Astrocyte (in vitro differentiated cells and primary cell): ENCODE results near the gene GNAI3. TPM values are rescaled to one million over a fixed set of nuclear protein-coding genes. Genes with fewer than 3 reads are reported as not detected.

ENCODE experiments used
- DNase-seq: peaks from one replicate; pipeline ENCODE4 v3.0.0-alpha.2; 2010; ENCODE audit warnings: low read depth
- FAIRE-seq: peaks from 2 replicates; lab custom pipeline; 2011; peaks lifted over from hg19 to GRCh38; lab: Jason Lieb, UNC
- H2AFZ ChIP-seq: 2 replicates; pipeline ENCODE4 v1.6.0; 2012; ENCODE audit warnings: low read depth, low read length, inconsistent platforms
- H3K27ac ChIP-seq: 2 replicates; pipeline ENCODE4 v1.5.1; 2011; ENCODE audit warnings: low read depth, low read length, inconsistent platforms
- H3K27me3 ChIP-seq: 2 replicates; pipeline ENCODE4 v1.6.0; 2011; ENCODE audit warnings: low read length, inconsistent platforms; ENCODE audit not compliant: insufficient read depth
- H3K36me3 ChIP-seq: 2 replicates; pipeline ENCODE4 v1.5.1; 2011; ENCODE audit warnings: low read length, inconsistent platforms; ENCODE audit not compliant: insufficient read depth
- H3K4me1 ChIP-seq: 2 replicates; pipeline ENCODE4 v1.5.1; 2011; ENCODE audit warnings: low read length, inconsistent platforms; ENCODE audit not compliant: insufficient read depth
- H3K4me2 ChIP-seq: 2 replicates; pipeline ENCODE4 v1.6.0; 2012; ENCODE audit warnings: low read length, inconsistent platforms
- H3K4me3 ChIP-seq: 2 replicates; pipeline ENCODE4 v1.5.1; 2011; ENCODE audit warnings: low read depth, mild to moderate bottlenecking, low read length, inconsistent platforms; ENCODE audit not compliant: insufficient read depth
- H3K79me2 ChIP-seq: 2 replicates; pipeline ENCODE4 v1.6.0; 2012; ENCODE audit warnings: mild to moderate bottlenecking, low read length, inconsistent platforms; ENCODE audit not compliant: insufficient read depth
- H3K9ac ChIP-seq: 2 replicates; pipeline ENCODE4 v1.6.0; 2012; ENCODE audit warnings: mild to moderate bottlenecking, low read length, inconsistent platforms
- H3K9me3 ChIP-seq: 2 replicates; pipeline ENCODE4 v1.5.1; 2012; ENCODE audit warnings: low read depth, mild to moderate bottlenecking, low read length, inconsistent platforms; ENCODE audit not compliant: insufficient read depth
- H4K20me1 ChIP-seq: 2 replicates; pipeline ENCODE4 v1.6.0; 2012; ENCODE audit warnings: low read length, inconsistent platforms; ENCODE audit not compliant: insufficient read depth
- H3K27ac Mint-ChIP-seq: one replicate; pipeline ENCODE4 v1.8.0; 2021; ENCODE audit warnings: mild to moderate bottlenecking, mixed read lengths; ENCODE audit not compliant: unreplicated experiment
- H3K27me3 Mint-ChIP-seq: one replicate; pipeline ENCODE4 v1.8.0; 2021; ENCODE audit warnings: low read depth, mixed read lengths; ENCODE audit not compliant: unreplicated experiment
- H3K36me3 Mint-ChIP-seq: one replicate; pipeline ENCODE4 v1.8.0; 2021; ENCODE audit warnings: low read depth, mixed read lengths; ENCODE audit not compliant: unreplicated experiment
- H3K4me1 Mint-ChIP-seq: one replicate; pipeline ENCODE4 v1.8.0; 2021; ENCODE audit warnings: low read depth, mixed read lengths; ENCODE audit not compliant: unreplicated experiment
- H3K4me3 Mint-ChIP-seq: one replicate; pipeline ENCODE4 v1.8.0; 2021; ENCODE audit warnings: mild to moderate bottlenecking, moderate library complexity, mixed read lengths; ENCODE audit not compliant: unreplicated experiment
- H3K9me3 Mint-ChIP-seq: one replicate; pipeline ENCODE4 v1.8.0; 2021; ENCODE audit warnings: mild to moderate bottlenecking, mixed read lengths; ENCODE audit not compliant: unreplicated experiment
- EZH2 ChIP-seq: IDR thresholded peaks from 2 replicates; pipeline ENCODE4 v1.6.1; 2012; ENCODE audit warnings: mild to moderate bottlenecking, low read length, inconsistent platforms; ENCODE audit not compliant: insufficient read depth
- total RNA-seq: library from RNA; stranded (reverse); gene quantifications from 2 replicates; pipeline ENCODE4 v1.2.1, GENCODE V29; 2021
- TF ChIP-seq, protein P1 (sequence below): IDR thresholded peaks from 2 replicates; pipeline ENCODE4 v1.5.1; 2011; ENCODE audit warnings: low read depth, mild to moderate bottlenecking, inconsistent platforms, low read length, moderate library complexity; ENCODE audit not compliant: insufficient read depth

GNAI3 gene
- total RNA-seq, 1 donor from 2014 or later, result 16.1 TPM

DNA sequence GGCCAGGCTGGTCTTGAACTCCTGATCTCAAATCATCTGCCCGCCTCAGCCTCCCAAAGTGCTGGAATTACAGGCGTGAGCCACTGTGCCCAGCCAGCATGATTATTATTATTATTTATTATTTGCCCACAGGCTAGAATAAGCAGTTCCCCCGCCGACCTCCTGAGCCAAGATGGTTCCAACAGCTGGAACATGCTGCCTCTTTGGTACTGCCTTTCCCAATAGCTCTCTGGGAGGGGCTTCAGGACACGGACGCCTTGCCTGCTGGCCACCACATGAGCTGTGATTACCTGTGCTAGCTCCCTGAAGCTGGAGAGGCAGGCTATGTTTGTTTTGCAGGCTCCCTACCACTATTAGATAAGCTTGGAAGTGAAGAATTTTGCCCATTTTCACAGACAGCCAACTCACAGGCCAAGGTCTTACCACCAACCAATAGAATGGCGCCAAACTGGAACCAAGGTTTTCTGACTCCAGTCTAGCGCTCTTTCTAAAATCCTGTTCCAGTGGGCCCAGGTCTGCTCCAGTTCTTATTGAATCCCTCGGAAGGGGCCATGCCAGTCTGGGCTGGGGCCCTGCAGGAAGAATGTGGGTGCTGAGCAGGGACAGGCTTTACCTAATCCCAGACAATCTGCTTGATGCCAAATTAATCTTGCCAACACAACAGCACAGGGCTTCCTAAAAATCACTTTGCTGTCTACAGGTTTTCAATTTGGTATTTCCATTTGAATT lies 10.8 kb upstream of the GNAI3 start:
- no peak overlapping the region for H2AFZ ChIP-seq
- no peaks in the 10 kb centered on the region for H3K9me3 ChIP-seq
- H3K4me3 Mint-ChIP-seq, result no peak overlapping the region

DNA sequence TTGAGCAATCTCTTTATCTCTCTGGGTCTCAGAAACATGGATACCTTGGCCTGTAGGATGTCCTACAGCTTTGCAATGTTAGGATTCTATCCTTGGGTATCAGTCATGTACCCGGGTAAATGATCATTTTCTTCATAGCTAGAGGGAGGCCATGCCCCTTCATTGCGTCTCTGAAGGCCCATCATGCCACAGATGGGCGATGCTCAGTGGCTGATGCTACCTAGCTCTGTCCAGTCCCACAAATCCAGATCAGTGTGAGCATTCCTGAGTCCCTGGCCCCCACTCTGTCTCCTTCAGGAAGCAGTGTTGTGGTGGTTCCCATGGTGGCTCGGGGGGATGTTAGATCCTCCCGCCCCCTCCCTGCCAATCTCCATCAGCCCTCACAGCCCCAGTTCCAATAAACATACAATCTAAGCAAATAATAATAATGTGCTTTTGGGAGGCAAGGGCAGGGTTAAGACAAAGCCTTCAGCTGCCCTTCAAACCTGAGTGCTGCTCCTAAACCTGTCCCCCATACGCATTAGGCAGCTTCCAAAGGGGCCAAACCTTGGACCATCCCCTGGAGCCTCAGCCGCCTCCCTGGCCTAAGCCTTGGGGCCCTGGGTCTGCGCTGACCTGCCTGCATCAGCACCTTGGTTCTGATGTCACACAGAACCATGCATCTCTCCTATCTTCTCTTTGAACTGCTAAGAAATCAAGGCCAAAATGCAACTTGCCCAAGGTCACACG lies 9.4 kb upstream of the GNAI3 start:
- Histone ChIP-seq H3K27me3 (peaks cover 2% of the 10 kb centered on the region), H3K27ac (no peak overlapping the region), H2AFZ (no peak overlapping the region), H3K4me1 (no peaks in the 10 kb centered on the region), H3K36me3 (no peaks in the 10 kb centered on the region), H3K4me2 (no peak overlapping the region), H3K9ac (no peak overlapping the region), H4K20me1 (no peaks in the 10 kb centered on the region), H3K9me3 (no peaks in the 10 kb centered on the region), H3K4me3 (no peak overlapping the region), H3K79me2 (no peaks in the 10 kb centered on the region)
- Mint-ChIP-seq H3K27me3 (peaks cover 24% of the 10 kb centered on the region), H3K27ac (no peak overlapping the region), H3K4me1 (peaks cover 2% of the 10 kb centered on the region), H3K9me3 (peaks cover 2% of the 10 kb centered on the region), H3K4me3 (no peak overlapping the region), H3K36me3 (no peaks in the 10 kb centered on the region)
- no peak for DNase-seq
- TF ChIP-seq EZH2, result no peak
- TF ChIP-seq, protein P1, sequence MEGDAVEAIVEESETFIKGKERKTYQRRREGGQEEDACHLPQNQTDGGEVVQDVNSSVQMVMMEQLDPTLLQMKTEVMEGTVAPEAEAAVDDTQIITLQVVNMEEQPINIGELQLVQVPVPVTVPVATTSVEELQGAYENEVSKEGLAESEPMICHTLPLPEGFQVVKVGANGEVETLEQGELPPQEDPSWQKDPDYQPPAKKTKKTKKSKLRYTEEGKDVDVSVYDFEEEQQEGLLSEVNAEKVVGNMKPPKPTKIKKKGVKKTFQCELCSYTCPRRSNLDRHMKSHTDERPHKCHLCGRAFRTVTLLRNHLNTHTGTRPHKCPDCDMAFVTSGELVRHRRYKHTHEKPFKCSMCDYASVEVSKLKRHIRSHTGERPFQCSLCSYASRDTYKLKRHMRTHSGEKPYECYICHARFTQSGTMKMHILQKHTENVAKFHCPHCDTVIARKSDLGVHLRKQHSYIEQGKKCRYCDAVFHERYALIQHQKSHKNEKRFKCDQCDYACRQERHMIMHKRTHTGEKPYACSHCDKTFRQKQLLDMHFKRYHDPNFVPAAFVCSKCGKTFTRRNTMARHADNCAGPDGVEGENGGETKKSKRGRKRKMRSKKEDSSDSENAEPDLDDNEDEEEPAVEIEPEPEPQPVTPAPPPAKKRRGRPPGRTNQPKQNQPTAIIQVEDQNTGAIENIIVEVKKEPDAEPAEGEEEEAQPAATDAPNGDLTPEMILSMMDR, result no peak
- no peak for FAIRE-seq

More for the DNA sequence above, 10.8 kb upstream of the GNAI3 start:
- Mint-ChIP-seq H3K36me3 (no peaks in the 10 kb centered on the region), H3K27ac (no peak overlapping the region), H3K27me3 (peaks cover 24% of the 10 kb centered on the region), H3K4me1 (peaks cover 5% of the 10 kb centered on the region), H3K9me3 (peaks cover 2% of the 10 kb centered on the region)
- Histone ChIP-seq H3K4me2 (no peak overlapping the region), H3K27ac (no peak overlapping the region), H3K4me3 (no peak overlapping the region), H4K20me1 (no peaks in the 10 kb centered on the region), H3K79me2 (no peaks in the 10 kb centered on the region), H3K36me3 (no peaks in the 10 kb centered on the region), H3K4me1 (peaks cover 2% of the 10 kb centered on the region), H3K27me3 (peaks cover 2% of the 10 kb centered on the region), H3K9ac (no peak overlapping the region)
- DNase-seq (no peak), FAIRE-seq (no peak)
- TF ChIP-seq, protein P1, result no peak
- no peak for TF ChIP-seq EZH2

DNA sequence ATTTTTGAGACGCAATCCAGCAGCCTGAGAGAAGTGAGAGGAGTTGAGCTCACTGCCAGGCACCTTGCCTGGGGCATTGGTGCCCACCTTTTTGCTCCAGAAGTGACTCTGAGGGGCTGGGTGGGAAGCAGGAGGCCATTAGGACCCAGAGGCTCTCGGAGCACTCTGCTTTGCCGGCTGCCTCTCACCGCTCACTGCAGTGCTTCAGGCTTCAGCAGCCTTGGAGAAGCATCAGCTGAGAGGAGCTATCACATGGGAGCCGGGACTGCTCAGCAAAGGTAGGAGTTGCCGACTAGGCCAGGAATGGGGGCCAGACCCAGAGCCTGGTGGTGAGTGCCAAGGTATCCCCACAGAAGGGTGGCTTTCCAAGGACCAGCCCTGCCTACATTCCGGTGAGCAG lies 8.7 kb upstream of the GNAI3 start, which contains the start of gene GPR61:
TSS of gene GPR61 (plus strand) at position 197 of the 400 bp plus-strand sequence. CDS start 3,151 bp downstream, outside the sequence.
- H3K4me1 ChIP-seq, result no peaks in the 10 kb centered on the region
- TF ChIP-seq, protein P1, result no peak
- TF ChIP-seq EZH2, result no peak
- peaks cover 2% of the 10 kb centered on the region for H3K27me3 ChIP-seq
- no peaks in the 10 kb centered on the region for H3K9me3 ChIP-seq
- no peak within 1 kb of the TSS for H2AFZ ChIP-seq
- FAIRE-seq, result no peak
- Mint-ChIP-seq H3K9me3 (peaks cover 2% of the 10 kb centered on the region), H3K36me3 (no peaks in the 10 kb centered on the region), H3K4me1 (peaks cover 2% of the 10 kb centered on the region), H3K27ac (no peak within 1 kb of the TSS), H3K27me3 (peaks cover 24% of the 10 kb centered on the region), H3K4me3 (no peak within 1 kb of the TSS)
- DNase-seq, result no peak
- H3K79me2 ChIP-seq, result no peaks in the 10 kb centered on the region
- no peak within 1 kb of the TSS for H3K27ac ChIP-seq
- H3K4me2 ChIP-seq, result no peak within 1 kb of the TSS
- H3K9ac ChIP-seq, result no peak within 1 kb of the TSS
- no peak within 1 kb of the TSS for H3K4me3 ChIP-seq
- H4K20me1 ChIP-seq, result no peaks in the 10 kb centered on the region
- no peaks in the 10 kb centered on the region for H3K36me3 ChIP-seq
